HepG2 (cell line): ENCODE results near the gene PPA1. TPM values are rescaled to one million over a fixed set of nuclear protein-coding genes. Genes with fewer than 3 reads are reported as not detected.

Experiments used
- ATAC-seq: fragments of 200-7000 bp; cut with Tn5 transposase; 3 replicates; pipeline ENCODE4 v1.9.1; 2020; ENCODE audit warnings: mild to moderate bottlenecking, moderate library complexity
- BruUV-seq: library from RNA; stranded (reverse); fragments of 400-500 nt; replicated peaks from 2 replicates; lab custom pipeline; 2021; lab: Mats Ljungman, UMichigan
- CTCF ChIA-PET: fragments of 300-600 bp; formaldehyde crosslinking; extraction: SDS; loops from one replicate; lab custom pipeline; 2021; ENCODE audit warnings: low total read pairs, inconsistent platforms, low intra/inter-chr PET ratio; lab: Yijun Ruan, JAX
- POLR2A ChIA-PET: fragments of 350-600 bp; sonication (Branson Sonifier 250); formaldehyde crosslinking; loops from one replicate; lab custom pipeline; 2020; ENCODE audit warnings: antibody characterized with exemption, inconsistent platforms; lab: Yijun Ruan, JAX
- DNase-seq: peaks from one replicate; pipeline ENCODE4 v3.0.0-alpha.2; 2015; ENCODE audit warnings: low spot score
- FAIRE-seq: peaks from 3 replicates; lab custom pipeline; 2011; peaks lifted over from hg19 to GRCh38; lab: Jason Lieb, UNC
- H2AFZ ChIP-seq: one replicate; pipeline ENCODE4 v1.6.1; 2011; ENCODE audit warnings: low read length, inconsistent platforms
- H3K27ac ChIP-seq: fragments of 300-600 bp; 3 replicates; pipeline ENCODE4 v1.8.0; 2011; ENCODE audit warnings: mixed run types, mild to moderate bottlenecking, mixed read lengths, low read length, inconsistent platforms; ENCODE audit not compliant: insufficient read depth; ENCODE audit errors: extremely low read length
- H3K27me3 ChIP-seq, 2 experiments: fragments of 200-600 bp in 1 of 2; 2 replicates in 1 of 2; 3 replicates in 1 of 2; pipeline versions ENCODE4 v1.6.0 to v1.8.0; 2011; ENCODE audit warnings: low read length in 2 of 2, mild to moderate bottlenecking in 2 of 2, moderate library complexity in 2 of 2, inconsistent platforms in 1 of 2; ENCODE audit not compliant: insufficient read depth in 2 of 2, control insufficient read depth in 1 of 2
- H3K36me3 ChIP-seq, 2 experiments: fragments of 200-600 bp in 1 of 2; replicated peaks in 1 of 2; 2 replicates in 1 of 2; 3 replicates in 1 of 2; pipeline versions ENCODE4 v1.5.1 to v1.8.0; 2011; ENCODE audit warnings: low read length in 2 of 2, inconsistent platforms in 1 of 2; ENCODE audit not compliant: insufficient read depth in 2 of 2, control insufficient read depth in 1 of 2
- H3K4me1 ChIP-seq: 2 replicates; pipeline ENCODE4 v1.5.1; 2012; ENCODE audit warnings: low read length, inconsistent platforms; ENCODE audit not compliant: insufficient read depth
- H3K4me2 ChIP-seq: 2 replicates; pipeline ENCODE4 v1.6.0; 2011; ENCODE audit warnings: low read depth, low read length, inconsistent platforms
- H3K4me3 ChIP-seq, 3 experiments: fragments of 200-600 bp in 1 of 3; sonication (generic), shearing (Covaris generic) in 1 of 3; replicated peaks in 1 of 3; 2 replicates each; pipeline ENCODE4 v1.5.1; 2011 to 2016; ENCODE audit warnings: low read length in 3 of 3, inconsistent platforms in 2 of 3, low read depth in 2 of 3, mild to moderate bottlenecking in 2 of 3, control low read depth in 1 of 3, mixed read lengths in 1 of 3; ENCODE audit not compliant: insufficient read depth in 1 of 3
- H3K79me2 ChIP-seq: one replicate; pipeline ENCODE4 v1.6.1; 2011; ENCODE audit warnings: low read length, inconsistent platforms; ENCODE audit not compliant: insufficient read depth
- H3K9ac ChIP-seq: 2 replicates; pipeline ENCODE4 v1.6.0; 2011; ENCODE audit warnings: mild to moderate bottlenecking, low read depth, low read length, inconsistent platforms; ENCODE audit not compliant: insufficient read depth
- H3K9me3 ChIP-seq: 2 replicates; pipeline ENCODE4 v1.5.1; 2012; ENCODE audit warnings: mild to moderate bottlenecking, low read length
- H4K20me1 ChIP-seq: 2 replicates; pipeline ENCODE4 v1.6.0; 2011; ENCODE audit warnings: inconsistent platforms, mild to moderate bottlenecking, low read length, moderate library complexity; ENCODE audit not compliant: insufficient read depth
- ATF3 ChIP-seq: sonication (generic); formaldehyde crosslinking; IDR thresholded peaks from 2 replicates; pipeline ENCODE4 v1.4.0; 2020; ENCODE audit warnings: missing genetic modification reagents
- FLYWCH1 ChIP-seq: sonication (generic); formaldehyde crosslinking; IDR thresholded peaks from 2 replicates; pipeline ENCODE4 v1.8.1; 2023; ENCODE audit warnings: mild to moderate bottlenecking, missing genetic modification reagents
- HOXA3 ChIP-seq: sonication (generic); formaldehyde crosslinking; IDR thresholded peaks from 2 replicates; pipeline ENCODE4 v1.5.0; 2020; ENCODE audit warnings: missing genetic modification reagents
- IRF2 ChIP-seq: IDR thresholded peaks from 2 replicates; pipeline ENCODE4 v1.6.1; 2018; ENCODE audit warnings: missing genetic modification reagents, missing compliant biosample characterization
- NFKB2 ChIP-seq: sonication (generic); formaldehyde crosslinking; IDR thresholded peaks from 2 replicates; pipeline ENCODE4 v1.4.0; 2020; ENCODE audit warnings: missing genetic modification reagents, borderline replicate concordance
- RARA ChIP-seq: IDR thresholded peaks from 2 replicates; pipeline ENCODE4 v1.6.1; 2016; ENCODE audit warnings: missing genetic modification reagents, missing compliant biosample characterization
- SNAPC4 ChIP-seq: sonication (generic); formaldehyde crosslinking; IDR thresholded peaks from 2 replicates; pipeline ENCODE4 v1.4.0; 2020; ENCODE audit warnings: mild to moderate bottlenecking, missing genetic modification reagents
- ZNF205 ChIP-seq: IDR thresholded peaks from 2 replicates; pipeline ENCODE4 v1.6.1; 2018; ENCODE audit warnings: missing biosample characterization, missing genetic modification reagents
- ZNF30 ChIP-seq: sonication (generic); formaldehyde crosslinking; IDR thresholded peaks from 2 replicates; pipeline ENCODE4 v1.5.0; 2020; ENCODE audit warnings: mild to moderate bottlenecking, missing genetic modification reagents
- ZNF354B ChIP-seq: sonication (generic); formaldehyde crosslinking; IDR thresholded peaks from 2 replicates; pipeline ENCODE4 v1.8.0; 2022; ENCODE audit warnings: mild to moderate bottlenecking, missing genetic modification reagents
- ZNF616 ChIP-seq: sonication (generic); formaldehyde crosslinking; IDR thresholded peaks from 2 replicates; pipeline ENCODE4 v1.5.0; 2020; ENCODE audit warnings: low read depth, mild to moderate bottlenecking, missing genetic modification reagents
- ZNF740 ChIP-seq: sonication (generic); formaldehyde crosslinking; IDR thresholded peaks from 2 replicates; pipeline ENCODE4 v1.4.0; 2020; ENCODE audit warnings: missing genetic modification reagents
- ZNF788 ChIP-seq: sonication (generic); formaldehyde crosslinking; IDR thresholded peaks from 2 replicates; pipeline ENCODE4 v1.5.0; 2020; ENCODE audit warnings: mild to moderate bottlenecking, missing genetic modification reagents, borderline replicate concordance
- WGBS: methylation state at CpG from one replicate; pipeline ENCODE4 v1.1.6; 2017; ENCODE audit warnings: low lambda C conversion rate; 5-methylcytosine and 5-hydroxymethylcytosine counted together
- in situ Hi-C: cut with HindIII; loops from 2 replicates; pipeline ENCODE4 v1.10.0; 2017; ENCODE audit warnings: low pct_unique_long_range_greater_than_20kb; ENCODE audit not compliant: extremely low pct_ligation_motif_present
- intact Hi-C: fragments of 100-400 bp; cut with micrococcal nuclease; formaldehyde crosslinking; loops from one replicate; pipeline ENCODE4 v1.10.0; 2022; ENCODE audit not compliant: unreplicated experiment
- polyA plus RNA-seq, 8 experiments: library from polyadenylated mRNA; depleted of rRNA in 3 of 8; stranded (reverse) in 7 of 8; unstranded in 1 of 8; fragments of >200 nt; fragmentation: Illumina TruSeq in 4 of 8; extraction: Trizol in 4 of 8; gene quantifications; 2 replicates each; pipeline versions ENCODE4 v1.2.1 to v1.2.3, GENCODE V29; 2011 to 2016; ENCODE audit warnings: low read depth in 4 of 8, missing spikeins in 1 of 8, mixed read lengths in 1 of 8; ENCODE audit not compliant: insufficient read depth in 1 of 8
- total RNA-seq, 5 experiments: library from RNA; depleted of rRNA; stranded (reverse); fragments of >200 nt; fragmentation: Illumina TruSeq; extraction: Trizol; gene quantifications; 2 replicates each; pipeline ENCODE4 v1.2.3, GENCODE V29; 2016; ENCODE audit warnings: low read depth in 1 of 5

The PPA1 gene
- total and polyA plus RNA-seq, 2 of the 13 experiments (the other 11 are each of a cell fraction or from before 2014, with no cell fraction given), result 136 to 250 TPM

GRCh38 chr10:70256463-70256862 is 23.2 kb upstream of the PPA1 start:
- TF ChIP-seq ZNF30 (CRISPR knock-in tag) (no peak), SNAPC4 (CRISPR knock-in tag) (no peak), ZNF205 (CRISPR knock-in tag) (no peak), NFKB2 (CRISPR knock-in tag) (no peak), ZNF616 (CRISPR knock-in tag) (no peak), RARA (CRISPR knock-in tag) (no peak), IRF2 (CRISPR knock-in tag) (no peak), ATF3 (CRISPR knock-in tag) (no peak), ZNF740 (no peak), HOXA3 (CRISPR knock-in tag) (no peak), ZNF788 (CRISPR knock-in tag) (no peak), FLYWCH1 (CRISPR knock-in tag) (no peak), ZNF354B (no peak)
- H3K9me3 ChIP-seq, result peaks cover 7% of the 10 kb centered on the region
- intact Hi-C loops, result no loop called here
- ChIA-PET POLR2A (interaction anchor here (0.7 to 2.0 kb wide), 3 partner anchors 8 to 24 kb away, joined by 3 to 5 read pairs (median 3); no protein-coding TSS in a partner anchor), CTCF (no interaction called here)
- H3K4me2 ChIP-seq, result peak overlapping the region; percentile 79
- peaks cover 0 to 34% of the 10 kb centered on the region in 2 experiments; a peak in 4 of 5 replicates for H3K27me3 ChIP-seq
- no peak overlapping the region for H3K27ac ChIP-seq
- no peak overlapping the region for H2AFZ ChIP-seq
- H3K36me3 ChIP-seq, result no peaks in the 10 kb centered on the region
- H3K9ac ChIP-seq, result peak overlapping the region; percentile 26; the same call in 1 of the 2 replicates
- ATAC-seq (peak; percentile 31; the same call in 2 of the 3 replicates), FAIRE-seq (no peak), DNase-seq (no peak)
- WGBS, result 0% methylated on average over 2 of the region's 2 CpGs
- no peaks in the 10 kb centered on the region for H4K20me1 ChIP-seq
- H3K4me3 ChIP-seq, result peak overlapping the region in 2 of 3 experiments; percentile 51 to 59; a peak in 5 of 6 replicates
- in situ Hi-C loops, result no loop called here
- no TSS peak for BruUV-seq
- H3K4me1 ChIP-seq, result peaks cover 64% of the 10 kb centered on the region
- H3K79me2 ChIP-seq, result no peaks in the 10 kb centered on the region
